ENCODE measurements around the gene DSG2.

The DSG2 gene

GRCh38 chr18:31592506-31593157 is 94.7 kb downstream of the DSG2 start:
- no peak for DNase-seq

- DNase-seq, result no peak
These were observed 97.3 kb downstream of the DSG2 start for GRCh38 chr18:31595121-31595771.

GRCh38 chr18:31596081-31596872 is 98.3 kb downstream of the DSG2 start:
- no peak for DNase-seq

GRCh38 chr18:31598021-31598805 is 100.2 kb downstream of the DSG2 start:
- no peak for DNase-seq
